K562 (cell line): ENCODE data around the gene LGALS3BP. TPM values are rescaled to one million over a fixed set of nuclear protein-coding genes. Genes with fewer than 3 reads are reported as not detected.

Experiments
- ARID1B ChIP-seq: fragments of 450-650 bp; IDR thresholded peaks from 2 replicates; pipeline ENCODE4 v1.6.1; 2016; ENCODE audit warnings: antibody characterized with exemption, mild to moderate bottlenecking, inconsistent platforms
- ATF4 ChIP-seq: fragments of 450-650 bp; formaldehyde crosslinking; IDR thresholded peaks from 2 replicates; pipeline ENCODE4 v1.4.0; 2022; ENCODE audit warnings: mild to moderate bottlenecking, moderate library complexity
- DIDO1 ChIP-seq: fragments of 450-650 bp; IDR thresholded peaks from 2 replicates; pipeline ENCODE4 v1.6.1; 2016; ENCODE audit warnings: low read depth, missing biosample characterization, missing genetic modification characterization
- ESRRA ChIP-seq: fragments of 450-650 bp; IDR thresholded peaks from 2 replicates; pipeline ENCODE4 v1.6.1; 2014; ENCODE audit warnings: low read depth, mild to moderate bottlenecking, moderate library complexity, borderline replicate concordance
- HOXB6 ChIP-seq: fragments of 250-450 bp; sonication (Bioruptor Pico); IDR thresholded peaks from 2 replicates; pipeline ENCODE4 v1.5.1; 2022; ENCODE audit warnings: mild to moderate bottlenecking, borderline replicate concordance
- ILF3 ChIP-seq: fragments of 450-650 bp; IDR thresholded peaks from 2 replicates; pipeline ENCODE4 v1.6.1; 2018; ENCODE audit warnings: antibody characterized with exemption, mild to moderate bottlenecking, moderate library complexity, borderline replicate concordance
- MBD1 ChIP-seq: fragments of 250-450 bp; sonication (Bioruptor Pico); IDR thresholded peaks from 2 replicates; pipeline ENCODE4 v1.8.0; 2022; ENCODE audit warnings: inconsistent platforms
- STAT5A ChIP-seq: IDR thresholded peaks from 2 replicates; pipeline ENCODE4 v1.6.1; 2012; ENCODE audit warnings: low read length, inconsistent platforms, borderline replicate concordance
- TAF7 ChIP-seq: fragments of 450-650 bp; IDR thresholded peaks from 2 replicates; pipeline ENCODE4 v1.6.1; 2016; ENCODE audit warnings: missing genetic modification characterization, missing compliant biosample characterization
- TAL1 ChIP-seq: fragments of 450-650 bp; IDR thresholded peaks from 2 replicates; pipeline ENCODE4 v1.6.1; 2016; ENCODE audit warnings: mild to moderate bottlenecking
- TCF7 ChIP-seq: sonication (generic); IDR thresholded peaks from 2 replicates; pipeline ENCODE4 v1.6.1; 2016; ENCODE audit warnings: antibody characterized with exemption, borderline replicate concordance
- ZNF23 ChIP-seq: fragments of 250-450 bp; sonication (Bioruptor Pico); IDR thresholded peaks from 2 replicates; pipeline ENCODE4 v1.4.0; 2020; ENCODE audit warnings: mild to moderate bottlenecking
- ZNF3 ChIP-seq: fragments of 250-450 bp; sonication (Bioruptor Pico); IDR thresholded peaks from 2 replicates; pipeline ENCODE4 v1.5.0; 2021; ENCODE audit warnings: mild to moderate bottlenecking, moderate library complexity
- ZNF395 ChIP-seq: fragments of 200-800 bp; sonication (Bioruptor generic); IDR thresholded peaks from 2 replicates; pipeline ENCODE4 v1.6.1; 2017; ENCODE audit warnings: missing genetic modification characterization, missing compliant biosample characterization
- ZNF584 ChIP-seq: fragments of 200-800 bp; sonication (Bioruptor generic); IDR thresholded peaks from 2 replicates; pipeline ENCODE4 v1.6.1; 2016; ENCODE audit warnings: low read depth, mild to moderate bottlenecking, missing genetic modification characterization, missing compliant biosample characterization
- ZNF589 ChIP-seq: fragments of 200-800 bp; sonication (Bioruptor generic); IDR thresholded peaks from 2 replicates; pipeline ENCODE4 v1.6.1; 2016; ENCODE audit warnings: low read depth, missing genetic modification characterization, missing compliant biosample characterization
- polyA plus RNA-seq, 8 experiments: library from polyadenylated mRNA; depleted of rRNA in 4 of 8; stranded (reverse) in 5 of 8; unstranded in 3 of 8; fragments of >200 nt; fragmentation: Nextera tagmentation in 2 of 8; fragmentation: Illumina TruSeq in 1 of 8; extraction: Ambion mirVana in 2 of 8; extraction: Trizol in 1 of 8; gene quantifications; 2 replicates each; pipeline versions ENCODE4 v1.2.1 to v1.2.3, GENCODE V29; 2011 to 2014; ENCODE audit warnings: inconsistent platforms in 1 of 8, missing spikeins in 1 of 8
- total RNA-seq, 7 experiments: library from RNA; depleted of rRNA in 6 of 7; stranded (reverse); fragments of >200 nt in 6 of 7; fragmentation: Illumina TruSeq in 2 of 7; extraction: Trizol in 2 of 7; gene quantifications; 2 replicates each; pipeline versions ENCODE4 v1.2.1 to v1.2.3, GENCODE V29; 2011 to 2021; ENCODE audit warnings: low replicate concordance in 1 of 7
- TF ChIP-seq, protein P1 (sequence below): fragments of 250-450 bp; sonication (Bioruptor Pico); IDR thresholded peaks from 2 replicates; pipeline ENCODE4 v1.5.0; 2020; ENCODE audit warnings: mild to moderate bottlenecking
- TF ChIP-seq, protein P2 (sequence below): fragments of 450-650 bp; formaldehyde crosslinking; IDR thresholded peaks from 2 replicates; pipeline ENCODE4 v1.4.0; 2020; ENCODE audit warnings: mild to moderate bottlenecking, moderate library complexity
- TF ChIP-seq, protein P3 (sequence below): fragments of 250-450 bp; sonication (Bioruptor Pico); IDR thresholded peaks from 2 replicates; pipeline ENCODE4 v1.4.0; 2020; ENCODE audit warnings: borderline replicate concordance

The LGALS3BP gene
- total and polyA plus RNA-seq, 9 of the 15 experiments (the other 6 are each of a cell fraction or from before 2014, with no cell fraction given): 0.39 to 5.3 (median 3.2) TPM

- TF ChIP-seq, protein P1, sequence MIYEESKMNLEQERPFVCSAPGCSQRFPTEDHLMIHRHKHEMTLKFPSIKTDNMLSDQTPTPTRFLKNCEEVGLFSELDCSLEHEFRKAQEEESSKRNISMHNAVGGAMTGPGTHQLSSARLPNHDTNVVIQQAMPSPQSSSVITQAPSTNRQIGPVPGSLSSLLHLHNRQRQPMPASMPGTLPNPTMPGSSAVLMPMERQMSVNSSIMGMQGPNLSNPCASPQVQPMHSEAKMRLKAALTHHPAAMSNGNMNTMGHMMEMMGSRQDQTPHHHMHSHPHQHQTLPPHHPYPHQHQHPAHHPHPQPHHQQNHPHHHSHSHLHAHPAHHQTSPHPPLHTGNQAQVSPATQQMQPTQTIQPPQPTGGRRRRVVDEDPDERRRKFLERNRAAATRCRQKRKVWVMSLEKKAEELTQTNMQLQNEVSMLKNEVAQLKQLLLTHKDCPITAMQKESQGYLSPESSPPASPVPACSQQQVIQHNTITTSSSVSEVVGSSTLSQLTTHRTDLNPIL (CRISPR knock-in tag): peak; percentile 96
- TF ChIP-seq, protein P2, sequence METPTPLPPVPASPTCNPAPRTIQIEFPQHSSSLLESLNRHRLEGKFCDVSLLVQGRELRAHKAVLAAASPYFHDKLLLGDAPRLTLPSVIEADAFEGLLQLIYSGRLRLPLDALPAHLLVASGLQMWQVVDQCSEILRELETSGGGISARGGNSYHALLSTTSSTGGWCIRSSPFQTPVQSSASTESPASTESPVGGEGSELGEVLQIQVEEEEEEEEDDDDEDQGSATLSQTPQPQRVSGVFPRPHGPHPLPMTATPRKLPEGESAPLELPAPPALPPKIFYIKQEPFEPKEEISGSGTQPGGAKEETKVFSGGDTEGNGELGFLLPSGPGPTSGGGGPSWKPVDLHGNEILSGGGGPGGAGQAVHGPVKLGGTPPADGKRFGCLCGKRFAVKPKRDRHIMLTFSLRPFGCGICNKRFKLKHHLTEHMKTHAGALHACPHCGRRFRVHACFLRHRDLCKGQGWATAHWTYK: peak; percentile 99
- TF ChIP-seq ZNF3 (CRISPR knock-in tag) (peak; percentile 69; the same call in 1 of the 2 replicates), STAT5A (0 out of 2 replicates have a peak, but pooled peaks have one; percentile 37), TAF7 (tag) (peak; percentile 91), ZNF584 (CRISPR knock-in tag) (peak; percentile 100), ATF4 (CRISPR knock-in tag) (peak; percentile 87), ESRRA (peak; percentile 98), HOXB6 (CRISPR knock-in tag) (peak; percentile 87; the same call in 1 of the 2 replicates), TAL1 (no peak), ZNF23 (CRISPR knock-in tag) (no peak), ARID1B (no peak), ZNF395 (CRISPR knock-in tag) (peak; percentile 100), ZNF589 (peak; percentile 100), MBD1 (peak; percentile 90), TCF7 (no peak), ILF3 (no peak), DIDO1 (tag) (peak; percentile 91)
- TF ChIP-seq, protein P3, sequence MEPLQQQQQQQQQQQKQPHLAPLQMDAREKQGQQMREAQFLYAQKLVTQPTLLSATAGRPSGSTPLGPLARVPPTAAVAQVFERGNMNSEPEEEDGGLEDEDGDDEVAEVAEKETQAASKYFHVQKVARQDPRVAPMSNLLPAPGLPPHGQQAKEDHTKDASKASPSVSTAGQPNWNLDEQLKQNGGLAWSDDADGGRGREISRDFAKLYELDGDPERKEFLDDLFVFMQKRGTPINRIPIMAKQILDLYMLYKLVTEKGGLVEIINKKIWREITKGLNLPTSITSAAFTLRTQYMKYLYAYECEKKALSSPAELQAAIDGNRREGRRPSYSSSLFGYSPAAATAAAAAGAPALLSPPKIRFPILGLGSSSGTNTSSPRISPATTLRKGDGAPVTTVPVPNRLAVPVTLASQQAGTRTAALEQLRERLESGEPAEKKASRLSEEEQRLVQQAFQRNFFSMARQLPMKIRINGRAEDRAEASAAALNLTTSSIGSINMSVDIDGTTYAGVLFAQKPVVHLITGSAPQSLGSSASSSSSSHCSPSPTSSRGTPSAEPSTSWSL: peak; percentile 94; the same call in 1 of the 2 replicates
Observed at GRCh38 chr17:79011451-79012147, 31.9 kb upstream of the LGALS3BP start (continued).
